T47D (cell line): ENCODE results near the gene GLRX3.

ENCODE experiments used
- DNase-seq, 2 experiments: peaks; one replicate each; pipeline versions ENCODE4 v3.0.0 to v3.0.0-alpha.2; 2011 to 2012; ENCODE audit warnings: low read depth in 1 of 2, low spot score in 1 of 2
- JUND ChIP-seq: IDR thresholded peaks from 2 replicates; pipeline ENCODE4 v1.6.1; 2012; ENCODE audit warnings: low read depth
- in situ Hi-C: cut with HindIII; loops from 2 replicates; pipeline ENCODE4 v1.10.0; 2016; ENCODE audit warnings: low sequenced_read_pairs, low pct_unique_long_range_greater_than_20kb

GLRX3 gene

DNA sequence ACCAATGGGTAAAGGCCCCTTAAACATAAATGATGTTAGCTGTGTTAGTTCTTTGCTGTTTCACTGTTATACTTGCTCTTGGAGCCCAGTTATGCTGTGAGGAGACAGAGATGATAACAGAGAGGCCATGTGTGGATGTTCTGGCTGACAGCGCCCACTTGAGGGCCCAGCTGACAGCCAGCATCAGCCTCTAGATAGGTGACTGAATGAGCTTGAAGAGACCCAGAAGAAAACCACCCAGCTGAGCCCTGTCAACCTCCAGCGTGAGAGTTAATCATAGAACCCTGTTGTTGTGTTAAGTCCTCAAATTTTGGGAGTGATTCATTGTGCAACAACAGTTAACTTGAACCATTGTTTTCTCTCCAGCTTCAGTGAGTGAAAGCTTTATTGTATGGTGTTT is 91.7 kb downstream of the GLRX3 start:
- in situ Hi-C loops = no loop called here
- DNase-seq = no peak
- TF ChIP-seq JUND = no peak
